Erythroblast (primary cell): ENCODE data around the gene LSS.

Experiments
- GATA1 ChIP-seq: IDR thresholded peaks from 2 replicates; pipeline ENCODE4 v1.6.1; 2011; ENCODE audit warnings: low read depth, mild to moderate bottlenecking, control low read depth, low read length, moderate library complexity
- POLR2A ChIP-seq: IDR thresholded peaks from 2 replicates; pipeline ENCODE4 v1.6.1; 2011; ENCODE audit warnings: mild to moderate bottlenecking, low read length

GRCh38 chr21:46211786-46212720 is 16.5 kb downstream of the LSS start:
- TF ChIP-seq POLR2A (no peak), GATA1 (no peak)
